ENCODE results near the gene NEURL3. TPM values are rescaled to one million over a fixed set of nuclear protein-coding genes. Genes with fewer than 3 reads are reported as not detected.

NEURL3 gene
- total and polyA plus RNA-seq, 2 donors = 0.04 TPM; not detected in 1

GRCh38 chr2:96547731-96548171, 42.6 kb upstream of the NEURL3 start:
- Histone ChIP-seq H3K27ac (ENCODE audit: low read depth) (no peak overlapping the region), H3K4me1 (ENCODE audit: insufficient read depth) (no peaks in the 10 kb centered on the region), H3K36me3 (ENCODE audit: insufficient read depth) (peaks cover 5% of the 10 kb centered on the region), H3K4me3 (ENCODE audit: low read depth, low read length) (no peak overlapping the region)
- 74% methylated on average over 6 of the region's 6 CpGs for WGBS
- no peak for DNase-seq (ENCODE audit: extremely low spot score)

GRCh38 chr2:96547203-96547641, 42.1 kb upstream of the NEURL3 start:
- WGBS = 92% methylated on average over 7 of the region's 7 CpGs
- H3K36me3 ChIP-seq (ENCODE audit: insufficient read depth) = peaks cover 5% of the 10 kb centered on the region

GRCh38 chr2:96546797-96547196, 41.6 kb upstream of the NEURL3 start:
- no peak for DNase-seq (ENCODE audit: extremely low spot score)
- WGBS = 85% methylated on average over 8 of the region's 8 CpGs
- H3K36me3 ChIP-seq (ENCODE audit: insufficient read depth) = peaks cover 5% of the 10 kb centered on the region
- no peak overlapping the region for H3K27ac ChIP-seq (ENCODE audit: low read depth)
- H3K4me3 ChIP-seq (ENCODE audit: low read depth, low read length) = no peak overlapping the region
- no peaks in the 10 kb centered on the region for H3K4me1 ChIP-seq (ENCODE audit: insufficient read depth)

More at GRCh38 chr2:96547203-96547641, 42.1 kb upstream of the NEURL3 start:
- H3K27ac ChIP-seq (ENCODE audit: low read depth) = no peak overlapping the region
- H3K4me3 ChIP-seq (ENCODE audit: low read depth, low read length) = no peak overlapping the region
- no peak for DNase-seq (ENCODE audit: extremely low spot score)
- H3K4me1 ChIP-seq (ENCODE audit: insufficient read depth) = no peaks in the 10 kb centered on the region

- Histone ChIP-seq H3K4me1 (ENCODE audit: insufficient read depth) (no peaks in the 10 kb centered on the region), H3K36me3 (ENCODE audit: insufficient read depth) (peaks cover 5% of the 10 kb centered on the region), H3K27ac (ENCODE audit: low read depth) (no peak overlapping the region), H3K4me3 (ENCODE audit: low read depth, low read length) (no peak overlapping the region)
- WGBS = 93% methylated on average over 5 of the region's 5 CpGs
- DNase-seq (ENCODE audit: extremely low spot score) = no peak
Observed at GRCh38 chr2:96546321-96546720, 41.2 kb upstream of the NEURL3 start.

GRCh38 chr2:96542357-96542977, 37.3 kb upstream of the NEURL3 start:
- no peak for DNase-seq (ENCODE audit: extremely low spot score)
- no peak overlapping the region for H3K27ac ChIP-seq (ENCODE audit: low read depth)
- H3K36me3 ChIP-seq (ENCODE audit: insufficient read depth) = peaks cover 1% of the 10 kb centered on the region
- H3K4me1 ChIP-seq (ENCODE audit: insufficient read depth) = no peaks in the 10 kb centered on the region
- WGBS = 91% methylated on average over 8 of the region's 8 CpGs
- no peak overlapping the region for H3K4me3 ChIP-seq (ENCODE audit: low read depth, low read length)

GRCh38 chr2:96541398-96542152, 36.4 kb upstream of the NEURL3 start:
- 84% methylated on average over 4 of the region's 4 CpGs for WGBS
- H3K36me3 ChIP-seq (ENCODE audit: insufficient read depth) = no peaks in the 10 kb centered on the region
- no peak overlapping the region for H3K27ac ChIP-seq (ENCODE audit: low read depth)
- no peak overlapping the region for H3K4me3 ChIP-seq (ENCODE audit: low read depth, low read length)
- H3K4me1 ChIP-seq (ENCODE audit: insufficient read depth) = no peaks in the 10 kb centered on the region
- no peak for DNase-seq (ENCODE audit: extremely low spot score)

GRCh38 chr2:96540136-96540535, 35.0 kb upstream of the NEURL3 start:
- no peak overlapping the region for H3K4me3 ChIP-seq (ENCODE audit: low read depth, low read length)
- H3K27ac ChIP-seq (ENCODE audit: low read depth) = no peak overlapping the region
- no peak for DNase-seq (ENCODE audit: extremely low spot score)
- no peaks in the 10 kb centered on the region for H3K36me3 ChIP-seq (ENCODE audit: insufficient read depth)
- H3K4me1 ChIP-seq (ENCODE audit: insufficient read depth) = no peaks in the 10 kb centered on the region
- WGBS = 77% methylated on average over 5 of the region's 5 CpGs

GRCh38 chr2:96539215-96539920, 34.2 kb upstream of the NEURL3 start:
- WGBS = 84% methylated on average over 9 of the region's 9 CpGs
- Histone ChIP-seq H3K4me1 (ENCODE audit: insufficient read depth) (no peaks in the 10 kb centered on the region), H3K27ac (ENCODE audit: low read depth) (no peak overlapping the region), H3K36me3 (ENCODE audit: insufficient read depth) (no peaks in the 10 kb centered on the region), H3K4me3 (ENCODE audit: low read depth, low read length) (no peak overlapping the region)
- no peak for DNase-seq (ENCODE audit: extremely low spot score)

GRCh38 chr2:96538487-96539214, 33.5 kb upstream of the NEURL3 start:
- DNase-seq (ENCODE audit: extremely low spot score) = no peak
- H3K36me3 ChIP-seq (ENCODE audit: insufficient read depth) = no peaks in the 10 kb centered on the region
- WGBS = 27% methylated on average over 24 of the region's 24 CpGs
- no peaks in the 10 kb centered on the region for H3K4me1 ChIP-seq (ENCODE audit: insufficient read depth)
- H3K27ac ChIP-seq (ENCODE audit: low read depth) = peak overlapping the region; percentile 38
- peak overlapping the region; percentile 87 for H3K4me3 ChIP-seq (ENCODE audit: low read depth, low read length)

GRCh38 chr2:96537734-96538486, 32.8 kb upstream of the NEURL3 start:
- peak overlapping the region; percentile 88 for H3K27ac ChIP-seq (ENCODE audit: low read depth)
- H3K36me3 ChIP-seq (ENCODE audit: insufficient read depth) = no peaks in the 10 kb centered on the region
- WGBS = 16% methylated on average over 36 of the region's 36 CpGs
- peak overlapping the region; percentile 87 for H3K4me3 ChIP-seq (ENCODE audit: low read depth, low read length)
- no peaks in the 10 kb centered on the region for H3K4me1 ChIP-seq (ENCODE audit: insufficient read depth)
- no peak for DNase-seq (ENCODE audit: extremely low spot score)

- no peak for DNase-seq (ENCODE audit: extremely low spot score)
- H3K4me1 ChIP-seq (ENCODE audit: insufficient read depth) = peaks cover 4% of the 10 kb centered on the region
- no peaks in the 10 kb centered on the region for H3K36me3 ChIP-seq (ENCODE audit: insufficient read depth)
- peak overlapping the region; percentile 88 for H3K27ac ChIP-seq (ENCODE audit: low read depth)
- peak overlapping the region; percentile 87 for H3K4me3 ChIP-seq (ENCODE audit: low read depth, low read length)
- under 1% methylated on average over 61 of the region's 61 CpGs for WGBS
Observed at GRCh38 chr2:96537066-96537733, 32.0 kb upstream of the NEURL3 start.

GRCh38 chr2:96536445-96537065, 31.4 kb upstream of the NEURL3 start, which contains the start of gene ARID5A:
Gene ARID5A (plus strand): TSS chr2:96536752. CDS start chr2:96536827, 75 bp downstream.
- Histone ChIP-seq H3K36me3 (ENCODE audit: insufficient read depth) (no peaks in the 10 kb centered on the region), H3K27ac (ENCODE audit: low read depth) (peak within 1 kb of the TSS; percentile 88), H3K4me1 (ENCODE audit: insufficient read depth) (peaks cover 4% of the 10 kb centered on the region), H3K4me3 (ENCODE audit: low read depth, low read length) (peak within 1 kb of the TSS; percentile 87)
- WGBS = 1% methylated on average over 69 of the region's 69 CpGs
- DNase-seq (ENCODE audit: extremely low spot score) = peak; percentile 81

All from urinary bladder (tissue), 4 donors.